Measurements from ENCODE around the gene TOPORS. TPM values are rescaled to one million over a fixed set of nuclear protein-coding genes. Genes with fewer than 3 reads are reported as not detected.
"Not testable (repeated sequence)": the region's sequence is repeated elsewhere in the genome, so short reads cannot be mapped to it uniquely, and the experiment has no call there.

The TOPORS gene
- total RNA-seq, 1 donor from 2014 or later, result 15.1 TPM

DNA sequence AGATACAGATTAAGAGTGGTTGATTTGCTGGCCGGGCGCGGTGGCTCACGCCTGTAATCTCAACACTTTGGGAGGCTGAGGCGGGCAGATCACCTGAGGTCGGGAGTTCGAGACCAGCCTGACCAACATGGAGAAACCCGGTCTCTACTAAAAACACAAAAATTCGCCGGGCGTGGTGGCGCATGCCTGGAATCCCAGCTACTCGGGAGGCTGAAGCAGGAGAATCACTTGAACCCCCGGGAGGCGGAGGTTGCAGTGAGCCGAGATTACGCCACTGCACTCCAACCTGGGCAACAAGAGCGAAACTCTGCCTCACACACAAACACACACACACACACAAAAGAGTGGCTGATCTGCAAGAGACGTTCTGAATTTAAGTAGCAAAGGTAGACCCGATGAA is 4.2 kb downstream of the TOPORS start:
- H3K9ac ChIP-seq (ENCODE audit: low read depth in 1 of 3, low read length in 3 of 3); H3K27ac ChIP-seq (ENCODE audit: low read depth, low read length); H3K9me3 ChIP-seq (ENCODE audit: control insufficient read depth in 3 of 3, low read length in 3 of 3); H3K4me3 ChIP-seq (ENCODE audit: low read length in 3 of 3); H3K27me3 ChIP-seq (ENCODE audit: control insufficient read depth in 3 of 3, insufficient read depth in 3 of 3, low read length in 3 of 3): not testable (repeated sequence)
- H3K36me3 ChIP-seq (ENCODE audit: control insufficient read depth in 3 of 3, insufficient read depth in 3 of 3, low read length in 3 of 3), result peaks cover 6 to 11% (median 7%) of the 10 kb centered on the region in 3 donors
- peaks cover 10 to 15% (median 13%) of the 10 kb centered on the region in 3 donors for H3K4me1 ChIP-seq (ENCODE audit: control insufficient read depth in 3 of 3, insufficient read depth in 3 of 3, low read length in 3 of 3)

DNA sequence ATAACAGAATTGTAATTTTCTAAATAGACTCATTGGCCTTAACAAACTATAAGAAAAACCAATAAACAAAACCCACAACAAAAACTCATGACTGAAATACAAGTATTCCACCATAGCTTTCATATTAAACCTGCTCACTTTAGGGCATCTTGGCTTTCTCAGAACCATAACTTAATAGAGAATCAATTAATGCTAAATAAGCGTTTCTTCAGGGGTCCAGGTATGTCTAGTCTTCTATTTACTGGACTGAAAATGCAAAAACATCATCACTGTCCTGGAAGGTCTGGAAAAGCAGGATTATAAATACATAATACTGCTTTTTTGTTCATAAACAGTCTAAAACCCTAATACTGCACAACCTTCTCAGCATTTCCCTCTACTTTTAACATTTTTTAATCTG is 6.5 kb downstream of the TOPORS start:
- H3K27me3 ChIP-seq (ENCODE audit: control insufficient read depth in 3 of 3, insufficient read depth in 3 of 3, low read length in 3 of 3), result no peaks in the 10 kb centered on the region
- H3K9ac ChIP-seq (ENCODE audit: low read depth in 1 of 3, low read length in 3 of 3), result no peak overlapping the region
- H3K9me3 ChIP-seq (ENCODE audit: control insufficient read depth in 3 of 3, low read length in 3 of 3), result no peaks in the 10 kb centered on the region
- H3K4me3 ChIP-seq (ENCODE audit: low read length in 3 of 3), result no peak overlapping the region
- peaks cover 9 to 31% (median 25%) of the 10 kb centered on the region in 3 donors for H3K36me3 ChIP-seq (ENCODE audit: control insufficient read depth in 3 of 3, insufficient read depth in 3 of 3, low read length in 3 of 3)
- H3K27ac ChIP-seq (ENCODE audit: low read depth, low read length), result no peak overlapping the region
- peaks cover 5 to 8% (median 8%) of the 10 kb centered on the region in 3 donors for H3K4me1 ChIP-seq (ENCODE audit: control insufficient read depth in 3 of 3, insufficient read depth in 3 of 3, low read length in 3 of 3)

DNA sequence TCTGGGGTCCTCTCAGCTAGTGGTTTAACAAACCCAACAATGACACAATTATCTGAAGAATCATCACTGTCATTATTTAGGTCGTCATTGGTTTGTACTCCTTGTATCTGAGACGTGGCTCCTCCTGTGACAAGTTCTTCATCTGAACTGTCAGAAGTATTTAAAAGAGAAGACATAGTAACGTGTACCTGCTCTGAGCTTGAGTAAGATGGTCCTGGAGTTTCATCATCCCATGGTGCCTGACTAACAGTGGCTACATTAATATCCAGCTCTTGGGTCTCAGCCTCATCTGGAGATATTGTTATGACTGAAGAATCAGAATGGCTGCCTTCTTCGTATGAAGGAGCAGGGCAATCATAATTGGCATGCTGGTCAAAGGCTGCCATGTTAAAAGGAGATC is 9.3 kb downstream of the TOPORS start:
- no peaks in the 10 kb centered on the region for H3K4me1 ChIP-seq (ENCODE audit: control insufficient read depth in 3 of 3, insufficient read depth in 3 of 3, low read length in 3 of 3)
- H3K9me3 ChIP-seq (ENCODE audit: control insufficient read depth in 3 of 3, low read length in 3 of 3), result no peaks in the 10 kb centered on the region
- no peaks in the 10 kb centered on the region for H3K27me3 ChIP-seq (ENCODE audit: control insufficient read depth in 3 of 3, insufficient read depth in 3 of 3, low read length in 3 of 3)
- H3K4me3 ChIP-seq (ENCODE audit: low read length in 3 of 3), result no peak overlapping the region
- no peak overlapping the region for H3K27ac ChIP-seq (ENCODE audit: low read depth, low read length)
- no peak overlapping the region for H3K9ac ChIP-seq (ENCODE audit: low read depth in 1 of 3, low read length in 3 of 3)
- H3K36me3 ChIP-seq (ENCODE audit: control insufficient read depth in 3 of 3, insufficient read depth in 3 of 3, low read length in 3 of 3), result peaks cover 9 to 31% (median 25%) of the 10 kb centered on the region in 3 donors

DNA sequence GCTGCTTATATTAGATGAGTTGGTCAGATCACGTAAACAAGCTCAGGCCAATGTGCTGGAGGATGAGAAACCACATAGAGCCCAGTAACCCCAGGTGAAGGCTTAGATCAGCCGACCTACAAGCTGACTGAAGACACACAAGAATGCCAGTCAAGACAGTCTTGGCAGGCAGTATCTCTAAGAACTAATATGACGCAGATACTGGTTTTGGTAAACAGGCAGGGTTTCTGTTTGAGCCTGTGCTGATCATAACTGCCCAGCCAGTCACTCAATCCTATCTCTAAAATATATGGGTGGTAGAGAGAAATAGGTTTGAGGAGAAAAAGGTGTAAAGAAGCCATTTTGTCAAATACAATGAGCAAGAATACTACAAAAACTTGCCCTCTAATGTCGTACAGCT is 18.6 kb downstream of the TOPORS start:
- no peaks in the 10 kb centered on the region for H3K9me3 ChIP-seq (ENCODE audit: control insufficient read depth in 3 of 3, low read length in 3 of 3)
- no peaks in the 10 kb centered on the region for H3K4me1 ChIP-seq (ENCODE audit: control insufficient read depth in 3 of 3, insufficient read depth in 3 of 3, low read length in 3 of 3)
- no peak overlapping the region for H3K4me3 ChIP-seq (ENCODE audit: low read length in 3 of 3)
- H3K36me3 ChIP-seq (ENCODE audit: control insufficient read depth in 3 of 3, insufficient read depth in 3 of 3, low read length in 3 of 3), result no peaks in the 10 kb centered on the region
- no peaks in the 10 kb centered on the region for H3K27me3 ChIP-seq (ENCODE audit: control insufficient read depth in 3 of 3, insufficient read depth in 3 of 3, low read length in 3 of 3)
- no peak overlapping the region for H3K9ac ChIP-seq (ENCODE audit: low read depth in 1 of 3, low read length in 3 of 3)
- H3K27ac ChIP-seq (ENCODE audit: low read depth, low read length), result no peak overlapping the region

DNA sequence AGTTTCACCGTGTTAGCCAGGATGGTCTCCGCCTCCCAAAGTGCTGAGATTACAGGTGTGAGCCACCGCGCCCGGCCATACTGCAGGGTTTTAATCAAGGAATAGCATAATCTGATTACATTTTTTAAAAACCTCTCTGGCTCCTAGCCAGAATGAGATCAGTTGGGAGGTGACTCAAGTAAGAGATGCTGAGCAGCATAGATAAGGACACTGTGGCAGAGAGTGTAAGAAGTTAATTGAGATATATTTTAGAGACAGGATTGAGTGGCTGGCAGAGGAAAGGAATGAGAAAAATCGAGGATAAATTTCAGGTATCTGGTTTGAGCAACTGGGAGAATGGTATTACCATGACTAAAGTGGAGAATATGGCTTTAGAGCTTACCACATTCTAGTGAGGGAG is 19.1 kb downstream of the TOPORS start:
- H3K27me3 ChIP-seq (ENCODE audit: control insufficient read depth in 3 of 3, insufficient read depth in 3 of 3, low read length in 3 of 3), result no peaks in the 10 kb centered on the region
- H3K4me3 ChIP-seq (ENCODE audit: low read length in 3 of 3), result no peak overlapping the region
- H3K4me1 ChIP-seq (ENCODE audit: control insufficient read depth in 3 of 3, insufficient read depth in 3 of 3, low read length in 3 of 3), result no peaks in the 10 kb centered on the region
- no peak overlapping the region for H3K9ac ChIP-seq (ENCODE audit: low read depth in 1 of 3, low read length in 3 of 3)
- no peaks in the 10 kb centered on the region for H3K9me3 ChIP-seq (ENCODE audit: control insufficient read depth in 3 of 3, low read length in 3 of 3)
- no peaks in the 10 kb centered on the region for H3K36me3 ChIP-seq (ENCODE audit: control insufficient read depth in 3 of 3, insufficient read depth in 3 of 3, low read length in 3 of 3)
- H3K27ac ChIP-seq (ENCODE audit: low read depth, low read length), result no peak overlapping the region

DNA sequence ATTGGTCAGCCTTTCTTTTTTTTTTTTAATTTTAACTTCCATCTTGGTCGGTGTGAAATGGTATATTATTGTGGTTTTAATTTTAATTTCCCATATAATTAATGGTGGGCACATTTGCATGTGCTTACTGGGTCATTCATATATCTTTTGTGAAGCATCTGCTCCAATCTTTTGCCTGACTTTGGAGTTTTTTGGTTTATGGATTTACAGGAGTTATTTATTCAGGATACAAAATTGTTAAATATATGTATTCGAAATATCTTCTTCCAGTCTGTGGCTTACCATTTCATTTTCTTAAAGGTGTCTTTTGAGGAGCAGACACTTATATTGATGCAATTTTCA is 25.7 kb downstream of the TOPORS start:
- peaks cover 19 to 28% (median 28%) of the 10 kb centered on the region in 3 donors for H3K4me1 ChIP-seq (ENCODE audit: control insufficient read depth in 3 of 3, insufficient read depth in 3 of 3, low read length in 3 of 3)
- H3K27ac ChIP-seq (ENCODE audit: low read depth, low read length), result peak overlapping the region; percentile 77
- H3K9ac ChIP-seq (ENCODE audit: low read depth in 1 of 3, low read length in 3 of 3), result peak overlapping the region; percentile 80 to 92 (median 84)
- H3K27me3 ChIP-seq (ENCODE audit: control insufficient read depth in 3 of 3, insufficient read depth in 3 of 3, low read length in 3 of 3), result no peaks in the 10 kb centered on the region
- H3K4me3 ChIP-seq (ENCODE audit: low read length in 3 of 3), result peak overlapping the region; percentile 91 to 98 (median 95)
- no peaks in the 10 kb centered on the region for H3K36me3 ChIP-seq (ENCODE audit: control insufficient read depth in 3 of 3, insufficient read depth in 3 of 3, low read length in 3 of 3)
- H3K9me3 ChIP-seq (ENCODE audit: control insufficient read depth in 3 of 3, low read length in 3 of 3), result no peaks in the 10 kb centered on the region

DNA sequence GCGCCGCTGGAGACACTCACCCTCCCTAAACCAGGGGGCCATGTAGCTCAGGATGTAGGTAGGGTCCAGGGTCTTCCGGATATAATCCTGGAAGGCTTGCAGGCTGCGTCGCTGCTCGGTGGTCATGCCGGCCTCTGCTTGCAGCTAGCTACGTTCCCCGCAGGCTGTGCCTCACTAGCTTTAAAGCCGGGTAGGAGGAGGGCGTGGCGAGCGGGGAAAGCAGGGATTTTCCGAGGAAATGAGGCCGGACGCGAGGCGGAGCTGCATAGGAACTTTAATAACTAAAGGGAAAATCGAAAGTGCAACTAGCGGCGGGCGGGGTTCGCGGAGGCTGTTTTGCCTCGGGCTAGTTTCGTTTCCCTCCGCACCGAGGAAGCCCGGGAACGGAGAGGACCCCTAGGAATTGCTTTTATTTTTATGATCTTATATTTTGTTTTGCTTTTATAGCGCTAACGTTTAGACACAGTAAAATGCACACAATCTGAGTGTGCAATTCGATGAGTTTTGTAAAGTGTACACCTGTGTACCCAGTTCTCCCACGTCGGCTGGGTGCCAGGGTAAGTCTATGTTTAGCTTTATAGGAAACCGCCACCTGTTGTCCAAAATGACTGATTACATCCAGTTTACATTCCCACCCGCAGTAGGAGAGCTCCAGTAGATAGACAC is 26.2 kb downstream of the TOPORS start, which contains the start of gene RIGI:
TSS of gene RIGI (minus strand) at position 156 of the 666 bp plus-strand sequence. CDS start at position 126, 30 bp downstream.
- Histone ChIP-seq H3K9me3 (ENCODE audit: control insufficient read depth in 3 of 3, low read length in 3 of 3) (no peaks in the 10 kb centered on the region), H3K4me1 (ENCODE audit: control insufficient read depth in 3 of 3, insufficient read depth in 3 of 3, low read length in 3 of 3) (peaks cover 19 to 28% (median 28%) of the 10 kb centered on the region in 3 donors), H3K27ac (ENCODE audit: low read depth, low read length) (peak within 1 kb of the TSS; percentile 77), H3K36me3 (ENCODE audit: control insufficient read depth in 3 of 3, insufficient read depth in 3 of 3, low read length in 3 of 3) (no peaks in the 10 kb centered on the region), H3K9ac (ENCODE audit: low read depth in 1 of 3, low read length in 3 of 3) (peak within 1 kb of the TSS; percentile 80 to 92 (median 84)), H3K4me3 (ENCODE audit: low read length in 3 of 3) (peak within 1 kb of the TSS; percentile 91 to 98 (median 95)), H3K27me3 (ENCODE audit: control insufficient read depth in 3 of 3, insufficient read depth in 3 of 3, low read length in 3 of 3) (no peaks in the 10 kb centered on the region)

DNA sequence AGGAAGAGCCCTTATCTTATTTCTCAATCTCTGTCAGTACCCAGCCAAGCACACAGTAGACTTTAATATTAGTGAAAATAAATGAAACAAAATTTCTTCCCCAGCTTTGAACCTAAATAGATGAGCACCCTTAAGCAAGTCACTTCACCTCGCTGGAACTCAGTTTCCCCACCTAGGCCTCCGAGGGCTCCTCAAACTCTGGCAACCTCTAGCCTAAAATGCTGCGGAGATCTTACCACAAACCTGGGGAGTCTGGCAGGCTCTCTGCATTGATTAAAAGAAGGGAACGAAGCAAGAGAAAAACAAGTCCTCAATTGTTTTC is 26.7 kb downstream of the TOPORS start:
- Histone ChIP-seq H3K4me1 (ENCODE audit: control insufficient read depth in 3 of 3, insufficient read depth in 3 of 3, low read length in 3 of 3) (peaks cover 19 to 28% (median 28%) of the 10 kb centered on the region in 3 donors), H3K36me3 (ENCODE audit: control insufficient read depth in 3 of 3, insufficient read depth in 3 of 3, low read length in 3 of 3) (no peaks in the 10 kb centered on the region), H3K4me3 (ENCODE audit: low read length in 3 of 3) (peak overlapping the region; percentile 91 to 98 (median 95)), H3K27me3 (ENCODE audit: control insufficient read depth in 3 of 3, insufficient read depth in 3 of 3, low read length in 3 of 3) (no peaks in the 10 kb centered on the region), H3K9me3 (ENCODE audit: control insufficient read depth in 3 of 3, low read length in 3 of 3) (no peaks in the 10 kb centered on the region), H3K27ac (ENCODE audit: low read depth, low read length) (peak overlapping the region; percentile 77), H3K9ac (ENCODE audit: low read depth in 1 of 3, low read length in 3 of 3) (peak overlapping the region; percentile 80 to 92 (median 84))

DNA sequence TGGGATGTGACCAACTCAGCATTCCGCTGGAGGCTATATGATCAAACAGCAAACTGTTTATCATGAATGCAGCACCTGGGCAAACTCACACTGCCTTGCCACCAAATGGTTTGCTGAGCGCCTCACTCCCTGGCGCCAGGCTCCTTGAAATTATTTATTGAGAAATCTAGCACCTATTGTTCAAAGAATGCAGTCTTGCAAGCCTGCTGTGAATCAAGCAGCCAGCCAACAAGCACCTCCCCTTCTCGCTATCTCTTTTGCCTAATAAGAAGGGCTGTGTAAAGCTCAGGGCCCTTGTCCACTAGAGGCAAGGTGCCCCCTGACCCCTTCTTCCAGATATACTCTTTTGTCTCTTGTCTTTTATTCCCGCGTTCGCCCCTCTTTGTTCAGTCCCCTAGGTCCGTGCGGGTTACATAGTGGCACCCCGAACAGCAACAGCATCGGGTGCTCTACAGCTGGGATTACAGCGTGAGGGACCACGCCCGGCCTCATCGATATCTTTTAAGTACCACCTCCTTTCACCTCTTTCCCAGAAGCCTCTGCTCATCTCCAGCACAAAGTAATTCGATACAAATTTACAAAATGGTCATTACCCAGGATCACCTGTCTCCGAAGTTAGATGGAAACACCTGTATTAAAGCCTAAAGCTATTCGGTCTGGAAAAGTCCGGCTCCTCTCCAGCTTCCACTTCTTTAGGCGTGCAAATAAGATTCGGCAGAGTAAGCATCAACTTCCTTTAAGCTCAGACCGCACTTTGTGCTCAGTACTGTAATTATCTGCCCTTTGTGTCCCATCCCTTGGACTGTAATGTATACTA is 27.3 kb downstream of the TOPORS start:
- Histone ChIP-seq H3K36me3 (ENCODE audit: control insufficient read depth in 3 of 3, insufficient read depth in 3 of 3, low read length in 3 of 3) (no peaks in the 10 kb centered on the region), H3K27me3 (ENCODE audit: control insufficient read depth in 3 of 3, insufficient read depth in 3 of 3, low read length in 3 of 3) (no peaks in the 10 kb centered on the region), H3K4me3 (ENCODE audit: low read length in 3 of 3) (peak overlapping the region; percentile 91 to 98 (median 95)), H3K4me1 (ENCODE audit: control insufficient read depth in 3 of 3, insufficient read depth in 3 of 3, low read length in 3 of 3) (peaks cover 19 to 28% (median 28%) of the 10 kb centered on the region in 3 donors), H3K9me3 (ENCODE audit: control insufficient read depth in 3 of 3, low read length in 3 of 3) (no peaks in the 10 kb centered on the region), H3K9ac (ENCODE audit: low read depth in 1 of 3, low read length in 3 of 3) (peak overlapping the region; percentile 80 to 92 (median 84)), H3K27ac (ENCODE audit: low read depth, low read length) (peak overlapping the region; percentile 77)

DNA sequence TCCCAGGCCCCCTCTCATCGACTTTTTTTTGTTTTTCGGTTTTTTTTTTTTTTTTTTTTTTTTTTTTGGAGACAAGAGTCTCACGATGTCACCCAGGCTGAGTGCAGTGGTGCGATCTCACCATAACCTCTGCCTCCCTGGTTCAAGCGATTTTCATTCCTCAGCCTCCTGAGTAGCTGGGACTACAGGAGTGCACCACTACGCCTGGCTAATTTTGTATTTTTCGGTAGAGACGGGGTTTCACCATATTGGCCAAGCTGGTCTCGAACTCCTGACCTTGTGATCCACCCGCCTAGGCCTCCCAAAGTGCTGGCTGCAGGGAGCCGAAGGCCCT is 27.9 kb downstream of the TOPORS start:
- not testable (repeated sequence) for H3K27me3 ChIP-seq (ENCODE audit: control insufficient read depth in 3 of 3, insufficient read depth in 3 of 3, low read length in 3 of 3); H3K36me3 ChIP-seq (ENCODE audit: control insufficient read depth in 3 of 3, insufficient read depth in 3 of 3, low read length in 3 of 3); H3K9me3 ChIP-seq (ENCODE audit: control insufficient read depth in 3 of 3, low read length in 3 of 3); H3K27ac ChIP-seq (ENCODE audit: low read depth, low read length)
- H3K4me1 ChIP-seq (ENCODE audit: control insufficient read depth in 3 of 3, insufficient read depth in 3 of 3, low read length in 3 of 3), result peaks cover 19 to 28% (median 28%) of the 10 kb centered on the region in 3 donors
- H3K4me3 ChIP-seq (ENCODE audit: low read length in 3 of 3), result peak overlapping the region; percentile 91 to 98 (median 95)
- H3K9ac ChIP-seq (ENCODE audit: low read depth in 1 of 3, low read length in 3 of 3), result peak overlapping the region in 1 of 3 donors; percentile 84
